ENCODE results near the gene MYOC.
"Not testable (repeated sequence)": the region's sequence is repeated elsewhere in the genome, so short reads cannot be mapped to it uniquely, and the experiment has no call there.

MYOC gene

DNA sequence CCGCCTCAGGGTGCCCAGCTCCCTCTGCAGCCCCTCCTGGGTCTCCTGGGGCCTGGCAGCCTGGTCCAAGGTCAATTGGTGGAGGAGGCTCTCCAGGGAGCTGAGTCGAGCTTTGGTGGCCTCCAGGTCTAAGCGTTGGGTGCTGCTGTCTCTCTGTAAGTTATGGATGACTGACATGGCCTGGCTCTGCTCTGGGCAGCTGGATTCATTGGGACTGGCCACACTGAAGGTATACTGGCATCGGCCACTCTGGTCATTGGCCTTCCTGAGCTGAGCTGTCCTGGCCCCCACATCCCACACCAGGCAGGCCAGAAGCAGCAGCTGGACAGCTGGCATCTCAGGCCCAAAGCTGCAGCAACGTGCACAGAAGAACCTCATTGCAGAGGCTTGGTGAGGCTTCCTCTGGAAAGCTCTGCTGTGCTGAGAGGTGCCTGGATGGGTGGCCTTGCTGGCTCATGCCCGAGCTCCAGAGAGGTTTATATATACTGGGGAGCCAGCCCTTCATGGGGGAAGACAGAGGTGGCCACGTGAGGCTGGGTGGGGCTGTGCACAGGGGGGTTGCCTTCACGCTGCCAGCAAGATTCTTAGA is at the start of gene MYOC:
MYOC (minus strand) TSS at position 455 of the 589 bp plus-strand sequence; CDS start at position 378, 77 bp downstream.
- DNase-seq = no peak

DNA sequence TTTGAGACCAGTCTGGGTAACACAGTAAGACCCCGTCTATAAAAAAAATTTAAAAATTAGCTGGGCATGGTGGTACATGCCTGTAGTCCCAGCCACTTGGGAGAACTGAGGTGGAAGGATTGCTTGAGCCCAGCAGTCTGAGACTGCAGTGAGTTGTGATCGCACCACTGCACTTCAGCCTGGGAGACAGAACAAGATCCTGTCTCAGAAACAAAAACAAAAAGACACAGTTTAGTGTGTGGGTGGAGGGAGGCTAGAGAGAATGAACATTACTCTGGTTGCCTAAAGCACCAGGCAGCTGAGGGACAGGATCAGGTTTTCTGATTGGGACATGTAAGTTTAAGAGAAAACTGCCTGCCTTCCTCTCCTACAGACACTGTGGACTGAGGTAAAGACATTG is 47.0 kb upstream of the MYOC start:
- no peak for DNase-seq

DNA sequence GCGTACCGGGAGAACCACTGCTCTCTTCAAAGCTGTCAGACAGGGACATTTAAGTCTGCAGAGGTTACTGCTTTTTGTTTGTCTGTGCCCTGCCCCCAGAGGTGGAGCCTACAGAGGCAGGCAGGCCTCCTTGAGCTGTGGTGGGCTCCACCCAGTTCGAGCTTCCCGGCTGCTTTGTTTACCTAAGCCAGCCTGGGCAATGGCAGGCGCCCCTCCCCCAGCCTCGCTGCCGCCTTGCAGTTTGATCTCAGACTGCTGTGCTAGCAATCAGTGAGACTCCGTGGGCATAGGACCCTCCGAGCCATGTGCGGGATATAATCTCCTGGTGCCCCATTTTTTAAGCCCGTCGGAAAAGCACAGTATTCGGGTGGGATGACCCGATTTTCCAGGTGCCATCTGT is 43.3 kb upstream of the MYOC start:
- DNase-seq = not testable (repeated sequence)

DNA sequence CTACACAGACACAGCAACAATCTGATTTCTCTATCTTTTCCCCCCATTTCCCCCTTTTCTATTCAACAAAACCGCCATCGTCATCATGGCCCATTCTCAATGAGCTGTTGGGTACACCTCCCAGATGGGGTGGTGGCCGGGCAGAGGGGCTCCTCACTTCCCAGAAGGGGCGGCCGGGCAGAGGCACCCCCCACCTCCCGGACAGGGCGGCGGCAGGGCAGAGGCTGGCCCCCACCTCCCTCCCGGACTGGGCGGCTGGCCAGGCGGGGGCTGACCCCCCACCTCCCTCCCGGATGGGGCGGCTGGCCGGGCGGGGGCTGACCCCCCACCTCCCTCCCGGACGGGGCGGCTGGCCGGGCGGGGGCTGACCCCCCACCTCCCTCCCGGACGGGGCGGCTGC is 41.1 kb upstream of the MYOC start:
- DNase-seq = not testable (repeated sequence)

DNA sequence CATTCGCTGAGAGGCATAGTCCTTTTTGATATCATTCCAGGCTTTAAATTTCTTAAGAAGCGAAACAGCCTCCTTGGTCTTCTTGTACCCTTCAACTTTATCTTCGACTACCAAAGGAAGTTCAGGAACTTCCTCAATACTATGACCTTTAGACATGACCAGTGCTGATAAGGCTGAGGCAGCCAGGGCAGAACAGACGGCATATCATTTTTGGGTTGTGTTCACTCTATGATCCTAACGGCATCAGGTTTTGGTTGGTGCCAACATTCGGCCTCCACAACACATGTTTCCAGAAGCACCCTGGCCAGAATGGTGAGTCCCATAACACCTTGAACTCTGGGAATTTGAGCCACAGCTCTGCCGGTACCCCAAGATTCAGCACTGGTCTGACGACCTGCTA is 31.4 kb upstream of the MYOC start:
- DNase-seq = no peak

DNA sequence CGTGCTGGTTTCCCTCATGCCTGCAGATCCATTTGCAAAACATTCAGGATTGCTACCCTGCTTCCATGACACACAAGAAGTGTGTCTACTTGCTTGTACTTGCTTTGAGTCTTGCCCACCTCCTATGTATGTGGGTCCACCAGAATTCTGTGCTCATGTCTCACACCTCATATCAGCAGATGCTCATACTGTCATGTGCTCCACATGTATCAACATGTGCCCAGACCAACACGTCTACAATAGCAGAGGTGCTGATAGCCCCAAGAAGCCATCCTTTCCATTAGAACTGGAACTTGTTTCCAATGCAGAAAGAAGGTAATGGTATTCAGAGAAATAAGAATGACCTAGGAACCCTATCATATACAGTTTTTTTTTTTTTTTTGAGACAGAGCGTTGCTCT is 27.9 kb upstream of the MYOC start:
- no peak for DNase-seq

DNA sequence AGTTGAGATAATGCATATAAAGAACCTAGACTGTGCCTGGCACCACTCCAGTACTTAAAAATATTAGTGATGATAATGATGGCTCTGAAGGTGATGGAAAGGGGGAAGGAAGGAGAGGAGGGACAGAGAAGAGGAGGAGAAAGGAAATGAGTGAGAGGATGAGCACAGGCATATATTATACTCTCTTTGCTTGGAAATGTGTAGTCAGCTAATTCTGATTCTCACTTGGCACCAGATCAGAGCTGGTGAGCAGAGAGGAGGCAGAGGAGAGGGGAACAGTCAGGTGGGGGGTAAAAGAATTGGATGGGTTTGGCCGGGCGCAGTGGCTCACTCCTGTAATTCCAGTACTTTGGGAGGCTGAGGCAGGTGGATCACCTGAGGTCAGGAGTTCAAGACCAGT is 24.3 kb upstream of the MYOC start:
- DNase-seq = no peak

DNA sequence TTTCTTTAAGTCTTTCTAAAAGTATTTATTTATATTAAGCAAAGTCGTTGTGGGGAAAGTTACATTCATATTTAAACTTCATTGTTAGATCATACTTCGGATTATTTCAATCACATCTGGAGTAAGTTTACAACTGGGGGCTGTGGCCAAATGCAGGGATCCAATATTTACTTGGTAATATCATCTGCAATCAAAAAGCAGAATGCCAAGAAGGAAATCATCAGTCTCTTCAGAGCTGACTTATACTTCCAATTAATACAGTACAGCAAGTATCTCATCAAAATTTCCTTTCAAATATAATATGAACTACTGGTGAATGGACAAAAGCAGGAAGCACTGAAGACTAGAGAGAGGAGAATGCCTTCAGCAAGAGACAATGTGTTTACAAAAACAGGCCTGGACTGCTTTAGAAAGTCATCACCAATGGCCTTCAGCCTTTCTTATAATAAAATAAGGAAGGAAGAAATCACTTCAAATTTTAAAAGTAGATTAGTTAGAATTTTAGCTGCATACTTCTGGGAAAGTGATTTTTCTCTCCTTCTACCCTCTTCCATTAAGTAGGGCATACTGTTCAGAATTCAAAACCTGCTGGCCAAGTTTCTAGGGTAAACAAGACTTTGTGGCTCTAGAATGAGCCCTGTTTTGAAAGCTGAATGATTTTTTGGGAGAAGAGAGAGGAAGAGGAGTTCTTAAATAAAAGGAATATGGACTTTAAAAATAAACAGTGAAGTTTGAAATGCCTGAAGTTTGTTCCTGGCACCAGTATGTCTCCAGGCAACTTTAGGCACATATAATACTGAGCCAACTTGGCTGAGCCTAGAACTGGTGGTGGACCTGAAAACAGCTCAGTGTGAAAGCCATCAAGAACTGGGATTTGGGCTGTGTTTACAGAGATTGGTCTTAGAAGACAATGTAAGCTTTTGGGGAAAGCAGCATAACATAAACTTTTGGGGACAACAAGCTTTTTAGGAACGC is 22.2 kb upstream of the MYOC start:
- no peak for DNase-seq

DNA sequence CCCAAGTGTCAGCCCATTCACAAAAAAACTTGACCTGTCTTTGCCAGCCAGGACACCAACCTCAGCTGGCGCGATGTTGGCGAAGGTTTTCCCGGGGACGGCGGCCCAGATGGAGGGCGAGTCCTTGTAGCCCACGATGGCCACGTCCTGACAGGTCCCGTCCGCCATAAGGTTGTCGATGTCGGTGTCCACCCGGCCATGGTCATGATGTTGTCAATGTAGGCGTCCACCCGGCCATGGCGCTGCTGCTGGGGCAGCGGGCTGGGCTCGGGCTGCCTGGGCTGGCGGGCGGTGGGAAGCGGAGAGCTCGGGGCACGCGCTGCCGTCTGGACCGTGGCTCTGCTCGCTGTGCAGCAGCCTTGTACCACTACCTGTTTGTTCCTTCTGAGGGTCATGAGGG is 18.3 kb upstream of the MYOC start:
- no peak for DNase-seq

DNA sequence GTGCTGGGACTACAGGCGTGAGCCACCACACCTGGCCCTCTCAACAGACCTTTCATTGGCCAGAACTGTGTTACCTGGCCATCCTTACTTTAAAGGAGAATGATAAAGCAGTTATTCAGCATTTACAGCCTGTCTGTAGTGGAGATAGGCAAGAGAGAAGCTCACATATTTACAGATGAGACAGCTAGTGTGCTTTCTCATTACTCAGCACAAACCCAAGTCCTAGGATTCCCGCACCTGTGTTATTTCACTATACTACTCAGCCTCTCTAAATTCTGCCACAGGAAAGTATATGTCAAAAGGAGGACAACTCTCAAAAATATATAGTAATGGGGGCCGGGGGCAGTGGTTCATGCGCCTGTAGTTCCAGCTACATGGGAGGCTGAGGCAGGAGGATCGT is 15.9 kb upstream of the MYOC start:
- DNase-seq = no peak

DNA sequence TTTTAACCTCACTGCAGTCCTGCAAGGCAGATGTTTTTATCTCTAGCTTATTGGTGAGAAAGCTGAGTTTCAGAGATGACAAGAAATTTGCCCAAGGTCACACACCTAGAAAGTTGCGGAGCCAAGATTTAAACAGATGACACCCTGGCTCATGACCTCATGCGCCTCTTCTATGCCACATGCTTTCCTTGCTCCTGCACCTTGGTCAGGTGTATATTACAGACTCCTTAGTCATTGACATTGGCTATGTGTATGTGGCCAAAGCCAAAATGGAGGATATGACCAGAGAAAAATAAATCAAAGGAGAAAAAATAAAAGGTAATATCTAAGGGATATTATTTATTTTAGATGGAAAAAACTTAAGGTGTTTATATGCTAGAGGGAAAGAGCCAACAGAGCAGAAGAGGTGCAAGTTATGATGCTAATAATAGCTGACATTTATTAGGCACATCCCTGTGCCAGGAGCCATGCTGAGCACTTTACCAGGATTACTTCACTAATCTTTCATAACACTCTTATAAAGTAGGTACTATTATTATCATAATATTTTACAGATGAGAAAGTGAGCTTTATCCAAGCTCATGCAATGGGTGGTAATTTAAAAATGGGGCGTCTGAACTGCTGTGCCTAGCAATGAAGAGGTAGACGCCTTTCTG is 13.8 kb upstream of the MYOC start:
- DNase-seq = no peak

DNA sequence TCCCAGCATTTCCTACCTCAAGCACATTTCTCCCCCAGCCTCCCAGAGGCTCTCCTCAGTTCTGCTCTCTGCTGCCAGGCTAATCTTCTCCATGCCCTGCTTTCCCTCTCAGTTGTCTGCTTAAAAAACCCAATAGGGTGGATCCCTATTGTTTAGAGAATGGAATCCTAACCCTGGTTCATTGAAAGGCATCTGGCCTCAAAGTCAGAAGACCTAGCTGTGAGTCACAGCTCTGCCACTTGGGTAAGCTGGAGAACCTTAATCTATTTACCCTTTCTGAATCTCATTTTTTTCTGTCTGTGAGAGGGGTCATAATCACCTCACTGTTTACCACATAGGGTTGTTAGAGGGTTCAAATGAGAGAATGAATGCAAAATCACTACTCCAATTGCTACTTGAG is 12.5 kb upstream of the MYOC start:
- no peak for DNase-seq

DNA sequence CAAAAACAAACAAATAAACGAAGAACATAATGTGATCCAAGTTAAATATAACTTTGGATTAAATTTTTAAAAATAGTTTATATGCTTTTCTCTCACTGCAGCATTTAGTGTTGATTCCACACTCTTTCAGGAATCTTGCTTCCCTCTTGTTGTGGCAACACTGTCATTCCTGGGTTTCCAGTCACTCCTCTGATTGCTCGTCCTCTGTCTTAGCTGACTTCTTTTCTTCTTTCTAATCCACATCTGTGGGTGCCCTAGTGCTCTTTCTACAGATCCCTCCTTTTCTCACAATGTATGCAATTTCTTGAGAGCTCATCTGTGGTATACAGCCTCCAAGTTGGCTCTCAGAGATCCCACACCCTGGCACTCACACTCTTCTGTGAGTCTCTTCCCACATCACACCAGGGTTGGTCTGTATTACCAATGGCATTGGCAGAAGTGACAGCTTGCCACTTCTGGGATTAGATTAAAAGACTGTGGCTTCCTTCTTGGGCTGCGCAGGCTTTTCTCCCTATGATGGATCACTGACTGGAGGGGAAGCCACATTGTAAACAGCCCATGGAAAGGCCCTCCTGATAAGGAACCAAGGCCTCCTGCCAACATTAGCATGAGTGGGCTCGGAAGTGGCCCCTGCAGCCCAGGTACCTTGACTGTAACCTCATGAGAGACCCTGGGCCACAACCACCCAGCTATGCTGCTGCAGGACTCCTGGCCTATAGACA is 11.5 kb upstream of the MYOC start:
- no peak for DNase-seq

DNA sequence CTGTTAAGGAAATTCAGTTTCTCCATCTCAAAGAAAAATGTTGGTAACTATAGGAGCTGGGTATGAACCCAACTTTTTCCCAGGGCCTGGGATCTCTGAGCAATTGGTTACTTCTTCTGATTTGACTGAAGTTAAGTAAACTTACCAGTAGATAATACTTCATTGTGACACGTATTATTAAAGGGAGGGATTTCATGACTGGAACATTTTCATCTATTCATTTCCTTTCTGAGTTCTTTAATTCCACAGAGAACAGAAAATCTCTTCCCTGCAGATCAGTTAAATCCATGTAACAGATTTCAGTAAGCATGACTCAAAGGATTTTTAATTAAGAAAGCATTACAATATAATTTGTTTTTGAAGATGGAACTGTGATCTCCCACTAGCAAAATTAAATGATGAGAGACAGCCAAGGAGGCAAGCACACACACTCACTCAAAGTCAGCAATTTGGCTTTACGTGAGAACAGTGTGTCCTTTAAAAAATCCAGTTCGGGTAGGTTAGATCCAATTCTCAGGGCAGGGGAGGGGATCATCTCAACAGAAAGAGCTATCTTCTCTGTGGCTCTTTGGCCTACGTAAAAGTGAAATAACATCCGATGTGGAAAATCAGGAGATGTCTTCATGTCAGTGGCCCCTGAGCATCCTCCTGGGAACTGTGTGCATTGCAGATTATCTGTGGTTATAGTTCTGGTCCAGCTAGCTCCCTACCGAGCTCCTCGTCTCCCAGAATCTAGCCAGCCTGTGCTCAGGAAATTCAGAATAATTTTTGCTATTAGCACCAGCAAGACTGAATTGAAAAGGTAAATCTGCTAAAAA is 10.8 kb upstream of the MYOC start:
- no peak for DNase-seq

DNA sequence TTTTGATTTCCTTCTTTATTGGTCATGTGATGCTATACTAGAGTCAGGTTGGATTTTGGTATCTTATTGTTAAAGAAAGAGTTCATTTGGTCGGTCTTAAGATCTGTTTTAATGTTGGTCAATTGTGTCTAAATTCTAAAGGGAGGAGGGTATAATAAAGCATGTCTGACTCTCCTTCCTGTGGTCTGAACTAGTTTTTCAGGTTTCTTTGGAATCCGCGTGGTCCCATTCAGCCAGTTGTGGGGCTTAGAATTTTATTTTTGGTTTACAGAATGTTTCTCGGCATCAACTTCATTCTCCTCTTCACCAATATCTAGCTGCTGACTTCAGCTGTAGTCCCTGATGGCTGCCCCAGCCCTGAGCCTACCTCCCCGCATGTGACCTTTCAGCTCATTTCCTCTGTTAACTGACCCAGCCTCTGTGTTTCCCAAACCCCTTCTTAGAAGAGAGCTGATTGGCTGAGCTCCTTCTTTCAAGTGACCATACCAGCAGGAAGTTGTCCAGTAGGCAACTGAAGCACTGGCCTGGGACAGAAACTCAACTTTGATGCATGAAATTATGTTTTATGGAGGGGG is 8.7 kb upstream of the MYOC start:
- DNase-seq = no peak

DNA sequence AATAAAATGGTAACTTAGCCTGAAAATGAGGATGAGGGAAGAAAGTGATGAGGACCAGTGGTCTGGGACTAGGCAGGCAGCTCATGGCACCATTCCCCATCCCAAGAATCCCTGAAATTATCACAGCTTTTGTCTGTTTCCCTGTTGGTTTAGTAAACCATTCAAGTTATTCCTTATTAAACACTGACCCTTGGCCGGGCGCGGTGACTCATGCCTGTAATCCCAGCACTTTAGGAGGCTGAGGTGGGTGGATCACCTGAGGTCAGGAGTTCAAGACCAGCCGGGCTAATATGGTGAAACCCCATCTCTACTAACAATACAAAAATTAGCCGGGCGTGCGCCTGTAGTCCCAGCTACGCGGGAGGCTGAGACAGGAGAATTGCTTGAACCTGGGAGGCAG is 3.7 kb upstream of the MYOC start:
- DNase-seq = not testable (repeated sequence)

DNA sequence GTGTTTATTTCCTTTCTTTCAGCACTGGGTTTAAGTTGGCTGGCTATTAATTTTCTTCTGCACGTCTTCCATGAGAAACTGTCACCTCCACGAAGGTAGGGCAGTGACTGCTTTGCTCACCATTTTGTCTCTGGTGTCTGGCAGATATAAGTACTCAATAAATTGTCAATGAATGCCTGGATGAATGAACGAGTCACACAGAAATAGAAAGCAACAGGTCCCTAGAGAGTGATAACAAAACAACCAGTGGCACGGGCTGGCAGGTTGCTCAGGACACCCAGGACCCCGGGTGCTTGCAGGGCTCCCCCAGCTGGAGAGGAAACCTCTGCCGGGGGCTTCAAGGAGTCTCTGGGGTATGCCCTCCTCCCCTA is 3.2 kb upstream of the MYOC start:
- DNase-seq = no peak

DNA sequence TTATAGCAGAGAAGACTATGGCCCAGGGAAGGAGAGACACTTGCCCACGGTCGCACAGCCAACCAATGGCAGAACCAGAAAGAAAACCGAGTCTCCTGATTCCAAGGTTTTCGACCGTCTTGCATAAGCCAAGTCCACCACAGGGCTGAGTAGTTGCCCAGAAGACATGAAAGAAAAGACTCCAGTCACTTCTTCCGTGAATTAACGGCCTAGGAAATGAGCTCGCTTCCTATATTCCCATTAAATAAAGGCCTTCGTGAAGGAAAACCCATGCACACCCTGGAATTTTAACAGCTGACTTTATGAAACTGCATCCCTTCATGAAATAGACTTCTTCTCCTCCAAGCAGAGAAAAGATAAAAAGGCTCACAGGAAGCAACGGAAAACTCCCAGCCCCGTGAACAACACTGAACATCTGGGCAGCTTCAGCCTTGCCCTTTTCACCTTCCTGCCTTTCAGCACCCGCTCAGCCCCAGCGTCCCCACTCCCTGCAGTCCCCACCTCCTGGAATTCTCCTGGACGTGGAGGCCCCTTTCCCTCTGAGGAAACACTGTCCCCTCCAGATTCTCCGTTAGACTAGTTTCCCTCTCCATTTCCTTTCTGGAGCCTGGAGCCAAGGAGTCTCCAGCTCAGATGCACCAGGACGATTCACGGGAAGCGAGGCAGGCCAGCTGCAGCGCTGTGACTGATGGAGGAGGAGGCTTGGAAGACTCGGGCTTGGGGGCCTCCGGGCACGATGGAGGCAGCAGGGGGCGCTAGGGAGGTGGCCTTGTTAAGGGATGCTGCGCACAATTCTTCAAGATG is 2.7 kb upstream of the MYOC start:
- peak; percentile 85 for DNase-seq

DNA sequence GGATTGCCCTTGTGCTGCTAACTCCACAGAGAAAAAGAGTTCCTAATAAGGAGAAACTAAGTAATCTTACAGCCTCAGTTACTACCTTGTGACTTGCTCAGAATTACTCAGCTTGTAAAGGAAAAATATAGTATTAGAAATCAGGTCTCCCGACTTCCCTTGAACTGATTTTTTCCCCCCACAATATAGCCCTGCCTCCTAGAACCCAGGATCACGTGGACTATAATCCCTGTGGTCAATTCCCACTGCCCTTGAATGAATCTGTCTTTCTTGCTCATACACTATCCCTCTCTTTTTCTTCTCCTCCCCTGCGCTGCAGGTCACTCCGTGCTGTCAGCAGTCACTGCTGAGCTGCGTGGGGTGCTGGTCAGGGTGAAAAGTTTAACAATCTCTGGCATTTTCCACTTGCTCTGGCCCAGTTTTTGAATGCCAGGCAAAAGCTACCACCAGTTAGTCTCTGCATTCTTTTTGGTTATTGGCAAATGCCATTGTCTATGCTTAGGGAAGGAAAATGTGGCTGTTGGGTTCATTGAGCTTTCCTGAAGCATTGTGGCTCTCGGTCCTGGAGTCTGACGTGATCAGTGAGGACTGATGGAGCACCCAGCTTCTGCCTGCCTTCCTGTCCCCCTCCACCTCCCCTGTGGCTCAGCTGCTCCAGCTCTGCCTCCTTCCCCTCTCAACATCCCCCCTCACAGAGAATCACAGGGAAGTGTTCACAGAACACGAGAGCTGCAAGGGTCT is 1.9 kb upstream of the MYOC start:
- DNase-seq = peak; percentile 46

DNA sequence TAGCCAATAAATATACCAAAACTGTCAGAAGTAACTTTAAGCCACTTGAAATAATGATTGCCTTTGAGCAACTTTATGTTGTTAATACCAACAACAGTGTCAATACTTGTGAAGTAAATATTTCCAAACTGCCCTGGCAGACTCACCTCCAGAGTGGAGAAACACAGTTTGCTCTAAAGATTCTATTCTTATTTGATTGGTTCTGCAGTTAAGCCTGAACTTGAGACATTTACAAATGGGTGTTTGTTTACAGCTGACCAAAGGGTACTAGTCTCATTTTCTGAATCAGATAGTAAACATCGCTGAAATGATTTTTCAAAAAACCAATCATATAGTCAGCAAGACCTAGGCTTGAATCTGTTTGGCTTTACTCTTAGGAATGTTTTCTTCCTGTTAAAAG is 1.3 kb upstream of the MYOC start:
- no peak for DNase-seq

DNA sequence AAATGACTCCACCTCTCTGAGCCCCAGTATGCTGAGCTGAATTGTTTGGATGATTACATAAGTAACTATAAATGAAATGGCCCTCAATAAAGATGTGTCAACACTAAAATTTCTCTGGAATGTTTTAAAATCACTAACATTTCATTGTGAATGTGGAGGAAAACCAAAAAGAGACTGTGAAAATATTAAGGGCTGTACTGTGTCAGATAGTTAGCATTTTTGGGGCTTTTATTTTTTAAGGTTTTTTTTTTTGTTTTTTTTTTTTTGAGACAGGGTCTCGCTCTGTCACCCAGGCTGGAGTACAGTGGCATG is 6.3 kb downstream of the MYOC start:
- no peak for DNase-seq

Measured in left hindlimb (tissue), 1 donor.